Measurements from ENCODE around the gene MEGF6. TPM values are rescaled to one million over a fixed set of nuclear protein-coding genes. Genes with fewer than 3 reads are reported as not detected.

Gene MEGF6
- total and polyA plus RNA-seq, 2 of the 8 experiments (the other 6 are each of a cell fraction or from before 2014, with no cell fraction given), result 4.1 to 14.8 TPM

DNA sequence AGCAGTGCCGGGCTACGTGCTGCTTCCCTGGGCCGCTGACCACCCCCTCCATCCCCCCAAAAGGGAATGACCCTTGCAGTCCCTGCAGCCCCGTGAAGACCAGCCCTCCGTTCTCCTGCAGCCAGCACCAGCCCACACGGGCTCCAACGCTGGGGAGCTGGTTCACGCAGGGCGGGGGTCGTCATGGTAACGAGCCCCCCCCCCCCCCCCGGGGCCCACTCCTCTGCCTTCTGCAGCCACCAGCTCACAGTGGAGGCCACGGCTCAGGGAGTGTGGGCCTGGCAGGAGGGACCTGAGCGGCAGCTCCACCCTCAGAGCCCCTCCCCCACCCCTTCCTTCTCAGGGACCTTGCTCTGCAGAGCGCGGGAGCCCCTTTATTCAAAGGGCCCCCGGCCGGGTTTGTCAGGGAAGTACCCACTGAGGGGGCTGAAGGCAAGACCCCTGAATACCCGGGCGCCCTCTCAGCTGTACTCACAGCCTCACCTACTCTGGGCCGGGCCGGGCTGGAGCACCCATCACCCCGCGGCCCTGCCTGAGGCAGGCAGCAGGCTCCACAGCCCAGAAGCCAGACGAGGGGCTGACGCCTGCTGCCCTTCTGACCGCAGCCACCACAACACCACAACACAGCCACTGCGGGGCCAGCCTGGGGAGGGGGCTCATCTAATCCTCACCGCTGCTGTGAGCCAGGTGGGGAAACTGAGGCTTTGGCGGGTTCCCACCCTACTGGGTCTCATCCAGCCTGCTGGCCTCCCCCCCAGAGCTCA, 12.6 kb downstream of the MEGF6 start:
- no peak overlapping the region; a peak in 1 of 4 replicates for H3K4me2 ChIP-seq (ENCODE audit: insufficient read depth in 1 of 2, low read depth in 2 of 2, low read length in 2 of 2)
- no peak overlapping the region for H3K4ac ChIP-seq (replicated peaks; ENCODE audit: insufficient read length, low read depth, low read length)
- H3K4me3 ChIP-seq (ENCODE audit: extremely low read depth in 1 of 4, insufficient read depth in 2 of 4, low read depth in 3 of 4, low read length in 4 of 4), result no peak overlapping the region
- H3K18ac ChIP-seq (ENCODE audit: extremely low read depth, low read length), result peak overlapping the region; percentile 11
- peak overlapping the region; percentile 85 for H4K91ac ChIP-seq (replicated peaks; ENCODE audit: insufficient read length, low read length)
- POLR2A ChIA-PET (ENCODE audit: partially characterized antibody), result interaction anchor here (0.9 to 2.0 kb wide), 3 partner anchors 9 to 47 kb away, joined by 3 to 8 read pairs (median 4); no protein-coding TSS in a partner anchor
- H3K14ac ChIP-seq (ENCODE audit: insufficient read length), result no peak overlapping the region
- CTCF ChIA-PET (ENCODE audit: partially characterized antibody), result interaction anchor here (0.8 to 4.8 kb wide), 8 partner anchors 8 to 126 kb away, joined by 3 to 35 read pairs (median 6); no protein-coding TSS in a partner anchor
- no peaks in the 10 kb centered on the region for H4K20me1 ChIP-seq (replicated peaks in 1 of 2; ENCODE audit: control insufficient read depth in 1 of 2, insufficient read depth in 2 of 2, low read length in 2 of 2)
- no peaks in the 10 kb centered on the region for H3K9me3 ChIP-seq (ENCODE audit: insufficient read depth in 2 of 2, low read depth in 1 of 2, low read length in 1 of 2)
- TF ChIP-seq BRCA1 (IDR thresholded peaks at IDR 0.05; ENCODE audit: low read depth, low read length) (no peak), HDAC6 (IDR thresholded peaks at IDR 0.05; ENCODE audit: low read depth, low read length) (no peak), POLR2A (IDR thresholded peaks at IDR 0.05; ENCODE audit: control extremely low read depth in 1 of 2, low read depth in 2 of 2, low read length in 2 of 2) (no peak)
- no peaks in the 10 kb centered on the region for H3K23me2 ChIP-seq (ENCODE audit: low read depth, low read length)
- no peak overlapping the region; the same call in 1 of the 2 replicates for H4K8ac ChIP-seq (ENCODE audit: extremely low read depth, insufficient read depth, low read length)
- H3K79me2 ChIP-seq (ENCODE audit: control insufficient read depth in 1 of 2, insufficient read depth in 2 of 2, low read length in 2 of 2), result no peaks in the 10 kb centered on the region
- no peak overlapping the region for H2AFZ ChIP-seq (ENCODE audit: low read length)
- H2BK120ac ChIP-seq (replicated peaks; ENCODE audit: low read depth, low read length), result peak overlapping the region; percentile 72
- no peak overlapping the region for H3K23ac ChIP-seq (ENCODE audit: insufficient read length)
- H2BK12ac ChIP-seq (ENCODE audit: low read depth, low read length), result peak overlapping the region; percentile 50; the same call in 1 of the 2 replicates
- peak overlapping the region; percentile 82; the same call in 1 of the 2 replicates for H2BK5ac ChIP-seq (ENCODE audit: low read depth, low read length)
- WGBS, 2 experiments (ENCODE audit: extremely low coverage in 1 of 2, insufficient coverage in 1 of 2, insufficient read length in 1 of 2, insufficient replicate concordance in 2 of 2, low coverage in 1 of 2, low lambda C conversion rate in 2 of 2, missing lambda C conversion rate in 1 of 2), result 80% methylated on average over 15 of the region's 30 CpGs; no CpG with 5 or more reads in 1 of the 2 experiments
- no peak for FAIRE-seq
- H2BK15ac ChIP-seq (ENCODE audit: low read length), result peak overlapping the region; percentile 88
- DNase-seq (ENCODE audit: low read depth in 1 of 2, low spot score in 2 of 2), result no peak
- H3K4me1 ChIP-seq (replicated peaks in 1 of 4; ENCODE audit: control insufficient read depth in 3 of 4, insufficient read depth in 4 of 4, low read length in 3 of 4), result peaks cover 0 to 24% (median 19%) of the 10 kb centered on the region in 4 experiments; a peak in 6 of 7 replicates
- H3K56ac ChIP-seq (replicated peaks; ENCODE audit: insufficient read length, low read depth, low read length), result peak overlapping the region; percentile 30
- no peaks in the 10 kb centered on the region for H3K36me3 ChIP-seq (ENCODE audit: control insufficient read depth in 2 of 4, insufficient read depth in 4 of 4, low read length in 3 of 4)
- no peak overlapping the region for H3K9ac ChIP-seq (replicated peaks in 1 of 4; ENCODE audit: extremely low read depth in 1 of 4, low read depth in 3 of 4, low read length in 3 of 4)
- H2BK20ac ChIP-seq (ENCODE audit: low read length), result no peak overlapping the region
- peak overlapping the region; percentile 32 for H4K5ac ChIP-seq (ENCODE audit: insufficient read length, low read depth, low read length)
- no peaks in the 10 kb centered on the region for H3K27me3 ChIP-seq (replicated peaks in 1 of 4; ENCODE audit: control insufficient read depth in 3 of 4, extremely low read depth in 1 of 4, insufficient read depth in 3 of 4, low read length in 3 of 4)
- H2AK5ac ChIP-seq (ENCODE audit: low read depth, low read length), result no peak overlapping the region
- no peak overlapping the region for H3K27ac ChIP-seq (ENCODE audit: low read depth, low read length)
- 0 out of 2 replicates have a peak, but pooled peaks cover 2% of the 10 kb centered on the region for H3K79me1 ChIP-seq (ENCODE audit: low read depth, low read length)

Measured in H1 (cell line).